PFSK-1 (cell line): ENCODE results near the gene PPP2R2C.

Experiments
- POLR2AphosphoS5 ChIP-seq: IDR thresholded peaks from 2 replicates; pipeline ENCODE4 v1.6.1; 2012; ENCODE audit warnings: low read depth, mild to moderate bottlenecking, control low read depth, low read length, moderate library complexity
- SIN3A ChIP-seq: IDR thresholded peaks from 2 replicates; pipeline ENCODE4 v1.6.1; 2012; ENCODE audit warnings: mild to moderate bottlenecking, low read length, moderate library complexity, borderline replicate concordance; ENCODE audit not compliant: insufficient read depth
- TAF1 ChIP-seq: IDR thresholded peaks from 2 replicates; pipeline ENCODE4 v1.6.1; 2012; ENCODE audit warnings: low read length, control low read depth, borderline replicate concordance; ENCODE audit not compliant: insufficient read depth
- TF ChIP-seq, protein P1 (sequence below), 2 experiments: IDR thresholded peaks; 2 replicates each; pipeline versions ENCODE4 v1.6.1 to v1.8.0; 2011 to 2012; ENCODE audit warnings: low read depth in 2 of 2, low read length in 2 of 2, control low read depth in 1 of 2, inconsistent platforms in 1 of 2, mild to moderate bottlenecking in 1 of 2, moderate library complexity in 1 of 2; ENCODE audit not compliant: insufficient read depth in 1 of 2

DNA sequence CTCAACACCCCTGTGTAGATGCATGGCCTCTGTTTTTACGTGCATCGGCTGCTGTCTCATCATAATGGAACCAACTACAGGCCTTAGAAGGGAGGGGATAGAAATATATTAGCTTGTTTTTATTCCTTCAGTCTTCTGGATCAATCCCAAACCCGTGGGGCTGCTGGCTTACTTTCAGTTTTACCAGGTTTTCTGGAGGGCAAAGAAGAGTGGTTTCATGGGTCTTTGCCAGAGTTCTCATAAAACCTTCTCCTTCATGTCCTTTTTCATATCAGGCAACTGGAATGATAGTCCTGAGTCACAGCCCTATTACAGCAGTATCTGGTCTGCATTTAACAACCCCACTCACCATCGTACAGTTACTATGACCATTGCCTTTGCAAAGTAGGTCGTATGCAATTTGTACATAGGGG, 34.6 kb downstream of the PPP2R2C start:
- TF ChIP-seq POLR2AphosphoS5 (no peak), SIN3A (no peak), TAF1 (no peak)
- TF ChIP-seq, protein P1, sequence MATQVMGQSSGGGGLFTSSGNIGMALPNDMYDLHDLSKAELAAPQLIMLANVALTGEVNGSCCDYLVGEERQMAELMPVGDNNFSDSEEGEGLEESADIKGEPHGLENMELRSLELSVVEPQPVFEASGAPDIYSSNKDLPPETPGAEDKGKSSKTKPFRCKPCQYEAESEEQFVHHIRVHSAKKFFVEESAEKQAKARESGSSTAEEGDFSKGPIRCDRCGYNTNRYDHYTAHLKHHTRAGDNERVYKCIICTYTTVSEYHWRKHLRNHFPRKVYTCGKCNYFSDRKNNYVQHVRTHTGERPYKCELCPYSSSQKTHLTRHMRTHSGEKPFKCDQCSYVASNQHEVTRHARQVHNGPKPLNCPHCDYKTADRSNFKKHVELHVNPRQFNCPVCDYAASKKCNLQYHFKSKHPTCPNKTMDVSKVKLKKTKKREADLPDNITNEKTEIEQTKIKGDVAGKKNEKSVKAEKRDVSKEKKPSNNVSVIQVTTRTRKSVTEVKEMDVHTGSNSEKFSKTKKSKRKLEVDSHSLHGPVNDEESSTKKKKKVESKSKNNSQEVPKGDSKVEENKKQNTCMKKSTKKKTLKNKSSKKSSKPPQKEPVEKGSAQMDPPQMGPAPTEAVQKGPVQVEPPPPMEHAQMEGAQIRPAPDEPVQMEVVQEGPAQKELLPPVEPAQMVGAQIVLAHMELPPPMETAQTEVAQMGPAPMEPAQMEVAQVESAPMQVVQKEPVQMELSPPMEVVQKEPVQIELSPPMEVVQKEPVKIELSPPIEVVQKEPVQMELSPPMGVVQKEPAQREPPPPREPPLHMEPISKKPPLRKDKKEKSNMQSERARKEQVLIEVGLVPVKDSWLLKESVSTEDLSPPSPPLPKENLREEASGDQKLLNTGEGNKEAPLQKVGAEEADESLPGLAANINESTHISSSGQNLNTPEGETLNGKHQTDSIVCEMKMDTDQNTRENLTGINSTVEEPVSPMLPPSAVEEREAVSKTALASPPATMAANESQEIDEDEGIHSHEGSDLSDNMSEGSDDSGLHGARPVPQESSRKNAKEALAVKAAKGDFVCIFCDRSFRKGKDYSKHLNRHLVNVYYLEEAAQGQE (IDR thresholded peaks at IDR 0.05; ENCODE audit: insufficient read depth in 1 of 2, low read depth in 2 of 2, low read length in 2 of 2) = no peak
